Medulla oblongata (tissue), 1 donor: ENCODE measurements around the gene MYH8.

Experiments
- DNase-seq: peaks from one replicate; pipeline ENCODE4 v3.0.0-alpha.2; 2015; ENCODE audit errors: extremely low spot score

The MYH8 gene

GRCh38 chr17:10380631-10381408, 40.9 kb downstream of the MYH8 start:
- no peak for DNase-seq

- no peak for DNase-seq
Measured at GRCh38 chr17:10372906-10373305, 48.8 kb downstream of the MYH8 start, which contains the start of gene MYH13. MYH13 (minus strand) TSS chr17:10373006; CDS start chr17:10364530, 8,476 bp downstream.

GRCh38 chr17:10370016-10370608, 51.6 kb downstream of the MYH8 start:
- no peak for DNase-seq

DNA sequence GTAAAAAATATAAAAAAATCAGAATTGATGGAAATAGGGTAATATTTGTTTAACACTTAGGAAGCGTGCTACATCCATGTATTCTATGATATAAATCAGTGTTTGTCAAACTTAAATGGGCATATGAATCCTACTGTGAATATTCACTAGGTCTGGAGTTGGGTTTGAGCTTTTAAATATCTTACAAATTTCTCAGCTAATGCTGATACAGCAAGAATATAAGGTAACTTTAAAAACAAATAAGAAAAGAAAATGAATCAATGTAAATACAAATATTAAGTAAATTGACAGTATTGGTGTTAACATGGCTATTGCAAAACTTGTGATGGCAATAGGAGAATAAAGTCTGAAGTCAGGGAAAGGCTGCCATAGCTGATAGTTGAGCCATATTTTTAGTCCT, 52.5 kb downstream of the MYH8 start:
- DNase-seq, result no peak

GRCh38 chr17:10368561-10368960, 53.2 kb downstream of the MYH8 start:
- no peak for DNase-seq

- DNase-seq, result no peak
Measured at GRCh38 chr17:10360578-10360977, 61.2 kb downstream of the MYH8 start.

GRCh38 chr17:10357768-10358167, 64.0 kb downstream of the MYH8 start:
- DNase-seq, result no peak

DNA sequence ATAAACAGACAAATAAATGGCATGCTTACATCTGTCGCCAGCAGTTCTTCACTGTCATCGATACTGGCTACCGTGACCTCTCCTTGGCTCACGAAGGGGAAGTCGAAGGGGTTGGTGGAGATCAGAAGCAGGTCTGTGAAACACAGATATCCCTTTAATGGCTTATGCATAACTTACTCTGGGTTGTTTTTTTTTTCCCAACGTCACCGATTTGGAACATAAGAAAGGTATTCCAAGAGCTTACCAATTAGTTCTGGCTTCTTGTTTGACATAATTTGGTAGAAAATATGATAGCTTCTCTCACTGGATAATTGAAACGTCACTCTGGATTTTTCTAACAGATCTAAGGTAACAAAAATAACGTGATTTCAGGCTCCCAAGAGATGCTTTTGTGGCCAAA, 67.1 kb downstream of the MYH8 start:
- no peak for DNase-seq

DNA sequence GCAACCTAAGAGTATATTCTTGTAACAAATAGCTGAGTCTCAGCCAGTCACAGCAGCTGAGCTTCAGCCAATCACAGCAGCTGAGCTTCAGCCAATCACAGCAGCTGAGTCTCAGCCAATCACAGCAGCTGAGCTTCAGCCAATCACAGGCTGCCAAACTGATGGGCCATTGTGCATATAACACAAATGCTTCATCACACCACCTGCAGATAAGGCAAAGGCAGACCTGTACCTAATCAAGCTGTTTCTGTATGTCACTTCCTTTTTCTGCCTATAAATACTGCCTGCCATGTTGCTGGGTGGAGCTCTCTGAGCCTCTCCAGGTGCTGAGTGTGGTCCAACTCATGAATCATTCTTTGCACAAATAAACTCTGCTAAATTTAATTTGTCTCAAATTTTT, 68.9 kb downstream of the MYH8 start:
- DNase-seq, result no peak

DNA sequence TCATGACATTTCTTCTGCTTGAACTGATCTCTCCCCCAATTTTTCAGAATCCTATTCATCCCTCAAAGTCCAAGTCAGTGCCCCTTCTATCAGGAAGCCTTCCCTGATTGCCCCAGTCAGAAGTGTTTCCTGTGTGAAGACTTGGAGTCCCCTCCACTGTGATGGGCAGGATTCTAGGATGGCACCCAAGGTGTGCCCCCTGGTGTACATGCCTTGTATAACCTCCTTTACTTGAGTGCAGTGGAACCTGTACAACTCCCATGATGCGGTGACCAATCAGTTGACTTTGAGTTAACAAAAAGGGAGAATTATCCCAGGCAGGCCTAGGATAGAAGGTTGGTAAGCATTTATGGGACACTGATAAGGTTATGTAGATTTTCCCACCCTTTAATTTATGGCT, 72.3 kb downstream of the MYH8 start:
- DNase-seq, result no peak

GRCh38 chr17:10344816-10345215, 76.9 kb downstream of the MYH8 start:
- no peak for DNase-seq
